ENCODE measurements around the gene ING5. TPM values are rescaled to one million over a fixed set of nuclear protein-coding genes. Genes with fewer than 3 reads are reported as not detected.

The ING5 gene
- total RNA-seq, 2 donors from 2014 or later = 27.8 to 70.6 TPM

Other genes starting within 250 kb of the ING5 start
- gene STK25, start 193.5 kb upstream of the ING5 start, total RNA-seq = 100 to 1,000 TPM; 110 to 169 TPM
- gene BOK, start 143.3 kb upstream of the ING5 start, total RNA-seq = 1 to 10 TPM; 1.0 to 2.2 TPM
- gene THAP4, start 64.9 kb upstream of the ING5 start, total RNA-seq = 10 to 100 TPM; 26.9 to 55.9 TPM
- gene ATG4B, start 64.3 kb upstream of the ING5 start, total RNA-seq = 100 to 1,000 TPM in 1 of 2 donors, 10 to 100 TPM in 1; 96.2 to 127 TPM
- gene DTYMK, start 15.2 kb upstream of the ING5 start, total RNA-seq = 100 to 1,000 TPM in 1 of 2 donors, 10 to 100 TPM in 1; 65.1 to 155 TPM
- 10 to 100 TPM; 36.6 to 60.1 TPM for gene D2HGDH, start 32.6 kb downstream of the ING5 start, total RNA-seq
- gene GAL3ST2, start 74.8 kb downstream of the ING5 start, total RNA-seq = 1 to 10 TPM in 1 of 2 donors, under 1 TPM in 1; 0.83 to 2.8 TPM
- gene NEU4, start 107.2 kb downstream of the ING5 start, total RNA-seq = 1 to 10 TPM in 1 of 2 donors, under 1 TPM in 1; 0.86 to 3.8 TPM
- under 1 TPM; 0.78 to 0.89 TPM for gene PDCD1, start 156.9 kb downstream of the ING5 start, total RNA-seq
- not detected for gene RTP5, start 167.7 kb downstream of the ING5 start, total RNA-seq